Mucosa of stomach (tissue), 1 donor: ENCODE measurements around the gene NT5C1A.

Experiments
- H3K27me3 ChIP-seq: one replicate; pipeline ENCODE4 v1.7.0; 2013; ENCODE audit warnings: mild to moderate bottlenecking, low read length; ENCODE audit not compliant: control insufficient read depth, insufficient read depth
- H3K36me3 ChIP-seq: one replicate; pipeline ENCODE4 v1.7.0; 2013; ENCODE audit warnings: low read length; ENCODE audit not compliant: control insufficient read depth, insufficient read depth
- H3K4me1 ChIP-seq: one replicate; pipeline ENCODE4 v1.7.0; 2013; ENCODE audit warnings: mild to moderate bottlenecking, low read length; ENCODE audit not compliant: control insufficient read depth, insufficient read depth
- H3K4me3 ChIP-seq: one replicate; pipeline ENCODE4 v1.7.0; 2013; ENCODE audit warnings: low read length
- H3K9ac ChIP-seq: one replicate; pipeline ENCODE4 v1.7.0; 2013; ENCODE audit warnings: mild to moderate bottlenecking, low read length, moderate library complexity
- H3K9me3 ChIP-seq: one replicate; pipeline ENCODE4 v1.7.0; 2013; ENCODE audit warnings: mild to moderate bottlenecking, low read length, moderate library complexity; ENCODE audit not compliant: control insufficient read depth
- donor health status: Pancreatic carcinoma.

Gene NT5C1A

DNA sequence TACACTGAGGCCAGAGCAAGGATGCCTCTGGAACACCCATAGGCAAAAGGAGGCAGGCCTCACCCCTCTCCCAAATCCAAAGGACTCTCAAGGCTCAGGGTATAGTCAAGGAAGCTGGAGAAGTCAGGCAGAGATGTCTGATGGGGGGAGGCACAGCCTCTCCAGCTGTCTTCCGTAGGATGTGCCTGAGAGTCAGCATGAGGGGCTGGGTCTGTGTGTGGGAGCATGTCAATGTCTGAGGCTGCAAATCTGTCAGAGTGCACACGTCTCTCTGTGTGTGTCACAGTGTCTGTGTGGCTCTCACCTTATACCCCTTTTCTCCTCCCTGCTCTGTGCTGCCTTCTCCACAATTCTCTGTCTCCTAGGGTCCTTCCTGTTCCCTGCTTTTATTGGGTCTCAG lies 15.3 kb upstream of the NT5C1A start:
- Histone ChIP-seq H3K27me3 (peaks cover 78% of the 10 kb centered on the region), H3K9ac (no peak overlapping the region)

DNA sequence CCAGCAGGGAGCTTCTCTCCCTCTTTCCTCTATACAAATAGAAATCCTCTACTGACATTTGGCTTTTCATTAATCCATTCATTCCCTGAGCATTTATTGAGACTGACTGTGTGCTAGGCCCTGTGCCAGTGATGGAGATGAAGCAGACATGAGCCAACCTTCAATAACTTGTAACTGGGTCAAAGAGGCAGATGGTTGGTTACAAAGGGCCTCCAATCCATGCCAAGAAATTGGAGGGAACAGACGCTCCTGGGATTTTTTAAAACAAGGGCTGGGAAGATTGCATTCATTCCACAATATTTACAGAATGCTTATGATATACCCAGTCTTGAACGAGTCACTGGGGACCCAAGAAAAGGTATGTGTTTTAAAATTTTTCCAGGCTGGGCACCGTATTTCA lies 13.2 kb upstream of the NT5C1A start:
- no peaks in the 10 kb centered on the region for H3K9me3 ChIP-seq
- peaks cover 74% of the 10 kb centered on the region for H3K27me3 ChIP-seq
- no peaks in the 10 kb centered on the region for H3K4me1 ChIP-seq
- H3K4me3 ChIP-seq, result no peak overlapping the region
- H3K36me3 ChIP-seq, result no peaks in the 10 kb centered on the region
- no peak overlapping the region for H3K9ac ChIP-seq

More for the DNA sequence above, 15.3 kb upstream of the NT5C1A start:
- Histone ChIP-seq H3K9me3 (no peaks in the 10 kb centered on the region), H3K4me1 (peaks cover 16% of the 10 kb centered on the region), H3K4me3 (no peak overlapping the region), H3K36me3 (no peaks in the 10 kb centered on the region)

- Histone ChIP-seq H3K9ac (no peak overlapping the region), H3K27me3 (peaks cover 71% of the 10 kb centered on the region), H3K36me3 (no peaks in the 10 kb centered on the region), H3K9me3 (no peaks in the 10 kb centered on the region), H3K4me3 (no peak overlapping the region), H3K4me1 (no peaks in the 10 kb centered on the region)
Observed at GRCh38 chr1:39684313-39684664, 12.4 kb upstream of the NT5C1A start.

- H3K4me3 ChIP-seq, result no peak overlapping the region
- H3K4me1 ChIP-seq, result no peaks in the 10 kb centered on the region
- H3K27me3 ChIP-seq, result peaks cover 66% of the 10 kb centered on the region
- H3K36me3 ChIP-seq, result no peaks in the 10 kb centered on the region
- H3K9ac ChIP-seq, result no peak overlapping the region
- no peaks in the 10 kb centered on the region for H3K9me3 ChIP-seq
Observed at GRCh38 chr1:39683591-39684312, 11.8 kb upstream of the NT5C1A start.

- Histone ChIP-seq H3K27me3 (peaks cover 55% of the 10 kb centered on the region), H3K4me3 (no peak overlapping the region), H3K9ac (no peak overlapping the region), H3K4me1 (no peaks in the 10 kb centered on the region), H3K36me3 (no peaks in the 10 kb centered on the region), H3K9me3 (no peaks in the 10 kb centered on the region)
Observed at GRCh38 chr1:39681999-39682398, 10.1 kb upstream of the NT5C1A start.

- H3K36me3 ChIP-seq, result no peaks in the 10 kb centered on the region
- peaks cover 48% of the 10 kb centered on the region for H3K27me3 ChIP-seq
- no peaks in the 10 kb centered on the region for H3K4me1 ChIP-seq
- H3K9me3 ChIP-seq, result no peaks in the 10 kb centered on the region
- no peak overlapping the region for H3K4me3 ChIP-seq
- no peak overlapping the region for H3K9ac ChIP-seq
Observed at GRCh38 chr1:39681294-39681693, 9.4 kb upstream of the NT5C1A start.

- Histone ChIP-seq H3K36me3 (no peaks in the 10 kb centered on the region), H3K4me3 (no peak overlapping the region), H3K9me3 (no peaks in the 10 kb centered on the region), H3K4me1 (no peaks in the 10 kb centered on the region), H3K27me3 (peaks cover 47% of the 10 kb centered on the region), H3K9ac (no peak overlapping the region)
Observed at GRCh38 chr1:39680751-39681150, 8.8 kb upstream of the NT5C1A start.

DNA sequence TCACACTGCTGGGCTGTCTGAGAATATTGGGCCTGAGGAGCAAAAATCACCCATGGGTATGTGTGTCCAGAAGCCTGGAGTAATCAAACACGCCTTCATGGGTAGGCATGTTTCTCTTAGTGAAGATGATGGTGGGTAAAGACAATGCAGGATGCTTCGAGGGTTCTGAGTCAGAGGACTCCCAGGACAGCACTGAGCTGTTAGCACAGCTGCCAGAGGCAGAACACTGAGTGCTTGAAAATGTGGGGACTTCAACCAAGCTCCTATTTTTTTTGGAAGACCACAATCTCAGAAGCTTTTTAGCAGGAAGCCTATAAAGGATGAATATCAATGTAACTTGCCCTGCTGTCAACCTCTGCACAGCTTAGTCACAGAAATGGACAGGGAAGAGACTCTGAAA lies 7.9 kb upstream of the NT5C1A start:
- Histone ChIP-seq H3K9ac (no peak overlapping the region), H3K9me3 (no peaks in the 10 kb centered on the region), H3K4me3 (no peak overlapping the region)

DNA sequence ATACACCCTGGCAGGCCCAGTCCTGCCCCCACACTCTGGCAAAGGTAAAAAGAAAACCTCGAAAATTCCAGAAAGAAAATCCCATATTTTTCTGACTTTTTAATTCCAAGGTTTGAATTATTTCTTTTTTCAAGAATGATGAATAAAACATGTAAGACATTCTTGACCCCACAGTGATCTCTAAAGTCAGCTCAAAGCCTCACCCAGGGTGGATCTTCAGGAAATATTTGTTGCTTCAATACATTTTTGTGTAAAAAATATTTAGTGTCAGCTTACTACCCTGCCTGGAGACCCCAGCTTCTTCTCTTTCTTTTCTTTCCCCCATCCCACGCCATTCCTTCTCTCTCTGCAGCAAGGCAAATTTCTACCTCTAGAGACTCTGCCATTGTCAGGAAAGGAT lies 7.0 kb upstream of the NT5C1A start:
- Histone ChIP-seq H3K27me3 (peaks cover 35% of the 10 kb centered on the region), H3K4me3 (no peak overlapping the region), H3K36me3 (no peaks in the 10 kb centered on the region), H3K9ac (no peak overlapping the region), H3K4me1 (no peaks in the 10 kb centered on the region), H3K9me3 (no peaks in the 10 kb centered on the region)

More for the DNA sequence above, 7.9 kb upstream of the NT5C1A start:
- Histone ChIP-seq H3K36me3 (no peaks in the 10 kb centered on the region), H3K4me1 (no peaks in the 10 kb centered on the region), H3K27me3 (peaks cover 42% of the 10 kb centered on the region)

GRCh38 chr1:39677645-39678044 lies 5.7 kb upstream of the NT5C1A start:
- H3K4me1 ChIP-seq, result no peaks in the 10 kb centered on the region
- H3K9ac ChIP-seq, result no peak overlapping the region

GRCh38 chr1:39676948-39677548 lies 5.1 kb upstream of the NT5C1A start:
- no peak overlapping the region for H3K9ac ChIP-seq
- no peak overlapping the region for H3K4me3 ChIP-seq
- no peaks in the 10 kb centered on the region for H3K9me3 ChIP-seq
- no peaks in the 10 kb centered on the region for H3K36me3 ChIP-seq
- H3K27me3 ChIP-seq, result peaks cover 27% of the 10 kb centered on the region
- peaks cover 2% of the 10 kb centered on the region for H3K4me1 ChIP-seq

More at GRCh38 chr1:39677645-39678044, 5.7 kb upstream of the NT5C1A start:
- Histone ChIP-seq H3K9me3 (no peaks in the 10 kb centered on the region), H3K4me3 (no peak overlapping the region), H3K27me3 (peaks cover 27% of the 10 kb centered on the region), H3K36me3 (no peaks in the 10 kb centered on the region)

- peaks cover 10% of the 10 kb centered on the region for H3K4me1 ChIP-seq
- H3K27me3 ChIP-seq, result peaks cover 33% of the 10 kb centered on the region
- no peaks in the 10 kb centered on the region for H3K36me3 ChIP-seq
Observed at GRCh38 chr1:39675220-39675619, 3.3 kb upstream of the NT5C1A start.

More at GRCh38 chr1:39675220-39675619, 3.3 kb upstream of the NT5C1A start:
- Histone ChIP-seq H3K9ac (no peak overlapping the region), H3K9me3 (no peaks in the 10 kb centered on the region), H3K4me3 (no peak overlapping the region)
